ENCODE results near the gene GEMIN2.
"Not testable (repeated sequence)": the region's sequence is repeated elsewhere in the genome, so short reads cannot be mapped to it uniquely, and the experiment has no call there.

Gene GEMIN2

GRCh38 chr14:39114073-39114838 is at the start of gene GEMIN2:
TSS of gene GEMIN2 (plus strand) at chr14:39114323. CDS start at chr14:39114339, 16 bp downstream.
- Histone ChIP-seq H3K4me1 (ENCODE audit: control insufficient read depth in 2 of 2, insufficient read depth in 2 of 2, low read length in 2 of 2) (peaks cover 8 to 10% of the 10 kb centered on the region in 2 donors), H3K9ac (ENCODE audit: low read depth in 1 of 2, low read length in 2 of 2) (peak within 1 kb of the TSS; percentile 82 to 91), H3K36me3 (ENCODE audit: control insufficient read depth in 2 of 2, insufficient read depth in 2 of 2, low read length in 2 of 2) (peaks cover 4 to 12% of the 10 kb centered on the region in 2 donors), H3K4me3 (ENCODE audit: low read length in 2 of 2) (peak within 1 kb of the TSS; percentile 88 to 95), H3K9me3 (ENCODE audit: control insufficient read depth in 2 of 2, low read length in 2 of 2) (no peaks in the 10 kb centered on the region), H3K27ac (ENCODE audit: low read depth in 2 of 2, low read length in 2 of 2) (peak within 1 kb of the TSS; percentile 78 to 81), H3K27me3 (ENCODE audit: control insufficient read depth in 2 of 2, insufficient read depth in 2 of 2, low read length in 2 of 2) (no peaks in the 10 kb centered on the region)

- H3K9me3 ChIP-seq (ENCODE audit: control insufficient read depth in 2 of 2, low read length in 2 of 2); H3K4me1 ChIP-seq (ENCODE audit: control insufficient read depth in 2 of 2, insufficient read depth in 2 of 2, low read length in 2 of 2); H3K9ac ChIP-seq (ENCODE audit: low read depth in 1 of 2, low read length in 2 of 2); H3K4me3 ChIP-seq (ENCODE audit: low read length in 2 of 2); H3K27me3 ChIP-seq (ENCODE audit: control insufficient read depth in 2 of 2, insufficient read depth in 2 of 2, low read length in 2 of 2); H3K27ac ChIP-seq (ENCODE audit: low read depth in 2 of 2, low read length in 2 of 2): not testable (repeated sequence)
- peaks cover 19 to 39% of the 10 kb centered on the region in 2 donors for H3K36me3 ChIP-seq (ENCODE audit: control insufficient read depth in 2 of 2, insufficient read depth in 2 of 2, low read length in 2 of 2)
Measured at GRCh38 chr14:39069169-39069805, 44.8 kb upstream of the GEMIN2 start.

- H3K4me1 ChIP-seq (ENCODE audit: control insufficient read depth in 2 of 2, insufficient read depth in 2 of 2, low read length in 2 of 2): no peaks in the 10 kb centered on the region
- no peaks in the 10 kb centered on the region for H3K27me3 ChIP-seq (ENCODE audit: control insufficient read depth in 2 of 2, insufficient read depth in 2 of 2, low read length in 2 of 2)
- H3K9me3 ChIP-seq (ENCODE audit: control insufficient read depth in 2 of 2, low read length in 2 of 2): no peaks in the 10 kb centered on the region
- no peak overlapping the region for H3K27ac ChIP-seq (ENCODE audit: low read depth in 2 of 2, low read length in 2 of 2)
- H3K36me3 ChIP-seq (ENCODE audit: control insufficient read depth in 2 of 2, insufficient read depth in 2 of 2, low read length in 2 of 2): peaks cover 16 to 41% of the 10 kb centered on the region in 2 donors
- H3K4me3 ChIP-seq (ENCODE audit: low read length in 2 of 2): no peak overlapping the region
- no peak overlapping the region for H3K9ac ChIP-seq (ENCODE audit: low read depth in 1 of 2, low read length in 2 of 2)
Measured at GRCh38 chr14:39069923-39070322, 44.2 kb upstream of the GEMIN2 start.

- H3K27ac ChIP-seq (ENCODE audit: low read depth in 2 of 2, low read length in 2 of 2): no peak overlapping the region
- no peaks in the 10 kb centered on the region for H3K9me3 ChIP-seq (ENCODE audit: control insufficient read depth in 2 of 2, low read length in 2 of 2)
- no peak overlapping the region for H3K9ac ChIP-seq (ENCODE audit: low read depth in 1 of 2, low read length in 2 of 2)
- H3K36me3 ChIP-seq (ENCODE audit: control insufficient read depth in 2 of 2, insufficient read depth in 2 of 2, low read length in 2 of 2): peaks cover 21 to 47% of the 10 kb centered on the region in 2 donors
- no peaks in the 10 kb centered on the region for H3K4me1 ChIP-seq (ENCODE audit: control insufficient read depth in 2 of 2, insufficient read depth in 2 of 2, low read length in 2 of 2)
- no peak overlapping the region for H3K4me3 ChIP-seq (ENCODE audit: low read length in 2 of 2)
- no peaks in the 10 kb centered on the region for H3K27me3 ChIP-seq (ENCODE audit: control insufficient read depth in 2 of 2, insufficient read depth in 2 of 2, low read length in 2 of 2)
Measured at GRCh38 chr14:39071096-39071495, 43.0 kb upstream of the GEMIN2 start.

- H3K27me3 ChIP-seq (ENCODE audit: control insufficient read depth in 2 of 2, insufficient read depth in 2 of 2, low read length in 2 of 2): no peaks in the 10 kb centered on the region
- no peak overlapping the region for H3K9ac ChIP-seq (ENCODE audit: low read depth in 1 of 2, low read length in 2 of 2)
- peaks cover 44 to 54% of the 10 kb centered on the region in 2 donors for H3K36me3 ChIP-seq (ENCODE audit: control insufficient read depth in 2 of 2, insufficient read depth in 2 of 2, low read length in 2 of 2)
- H3K9me3 ChIP-seq (ENCODE audit: control insufficient read depth in 2 of 2, low read length in 2 of 2): no peaks in the 10 kb centered on the region
- H3K4me1 ChIP-seq (ENCODE audit: control insufficient read depth in 2 of 2, insufficient read depth in 2 of 2, low read length in 2 of 2): no peaks in the 10 kb centered on the region
- H3K4me3 ChIP-seq (ENCODE audit: low read length in 2 of 2): no peak overlapping the region
- no peak overlapping the region for H3K27ac ChIP-seq (ENCODE audit: low read depth in 2 of 2, low read length in 2 of 2)
Measured at GRCh38 chr14:39080886-39081285, 33.2 kb upstream of the GEMIN2 start.

- peaks cover 46 to 58% of the 10 kb centered on the region in 2 donors for H3K36me3 ChIP-seq (ENCODE audit: control insufficient read depth in 2 of 2, insufficient read depth in 2 of 2, low read length in 2 of 2)
- H3K4me1 ChIP-seq (ENCODE audit: control insufficient read depth in 2 of 2, insufficient read depth in 2 of 2, low read length in 2 of 2): no peaks in the 10 kb centered on the region
- no peak overlapping the region for H3K27ac ChIP-seq (ENCODE audit: low read depth in 2 of 2, low read length in 2 of 2)
- no peak overlapping the region for H3K4me3 ChIP-seq (ENCODE audit: low read length in 2 of 2)
- no peaks in the 10 kb centered on the region for H3K9me3 ChIP-seq (ENCODE audit: control insufficient read depth in 2 of 2, low read length in 2 of 2)
- H3K27me3 ChIP-seq (ENCODE audit: control insufficient read depth in 2 of 2, insufficient read depth in 2 of 2, low read length in 2 of 2): no peaks in the 10 kb centered on the region
- H3K9ac ChIP-seq (ENCODE audit: low read depth in 1 of 2, low read length in 2 of 2): no peak overlapping the region
Measured at GRCh38 chr14:39083127-39083526, 31.0 kb upstream of the GEMIN2 start.

GRCh38 chr14:39085933-39086332 is 28.2 kb upstream of the GEMIN2 start:
- H3K4me3 ChIP-seq (ENCODE audit: low read length in 2 of 2): no peak overlapping the region
- no peak overlapping the region for H3K27ac ChIP-seq (ENCODE audit: low read depth in 2 of 2, low read length in 2 of 2)
- no peak overlapping the region for H3K9ac ChIP-seq (ENCODE audit: low read depth in 1 of 2, low read length in 2 of 2)
- peaks cover 54 to 62% of the 10 kb centered on the region in 2 donors for H3K36me3 ChIP-seq (ENCODE audit: control insufficient read depth in 2 of 2, insufficient read depth in 2 of 2, low read length in 2 of 2)
- no peaks in the 10 kb centered on the region for H3K4me1 ChIP-seq (ENCODE audit: control insufficient read depth in 2 of 2, insufficient read depth in 2 of 2, low read length in 2 of 2)
- H3K9me3 ChIP-seq (ENCODE audit: control insufficient read depth in 2 of 2, low read length in 2 of 2): no peaks in the 10 kb centered on the region
- H3K27me3 ChIP-seq (ENCODE audit: control insufficient read depth in 2 of 2, insufficient read depth in 2 of 2, low read length in 2 of 2): no peaks in the 10 kb centered on the region

GRCh38 chr14:39087493-39087892 is 26.6 kb upstream of the GEMIN2 start:
- Histone ChIP-seq H3K4me3 (ENCODE audit: low read length in 2 of 2) (no peak overlapping the region), H3K4me1 (ENCODE audit: control insufficient read depth in 2 of 2, insufficient read depth in 2 of 2, low read length in 2 of 2) (no peaks in the 10 kb centered on the region), H3K9ac (ENCODE audit: low read depth in 1 of 2, low read length in 2 of 2) (no peak overlapping the region), H3K27me3 (ENCODE audit: control insufficient read depth in 2 of 2, insufficient read depth in 2 of 2, low read length in 2 of 2) (no peaks in the 10 kb centered on the region), H3K9me3 (ENCODE audit: control insufficient read depth in 2 of 2, low read length in 2 of 2) (no peaks in the 10 kb centered on the region), H3K36me3 (ENCODE audit: control insufficient read depth in 2 of 2, insufficient read depth in 2 of 2, low read length in 2 of 2) (peaks cover 52 to 63% of the 10 kb centered on the region in 2 donors), H3K27ac (ENCODE audit: low read depth in 2 of 2, low read length in 2 of 2) (no peak overlapping the region)

- Histone ChIP-seq H3K36me3 (ENCODE audit: control insufficient read depth in 2 of 2, insufficient read depth in 2 of 2, low read length in 2 of 2) (peaks cover 51 to 63% of the 10 kb centered on the region in 2 donors), H3K27ac (ENCODE audit: low read depth in 2 of 2, low read length in 2 of 2) (no peak overlapping the region), H3K9me3 (ENCODE audit: control insufficient read depth in 2 of 2, low read length in 2 of 2) (no peaks in the 10 kb centered on the region), H3K27me3 (ENCODE audit: control insufficient read depth in 2 of 2, insufficient read depth in 2 of 2, low read length in 2 of 2) (no peaks in the 10 kb centered on the region), H3K9ac (ENCODE audit: low read depth in 1 of 2, low read length in 2 of 2) (no peak overlapping the region), H3K4me3 (ENCODE audit: low read length in 2 of 2) (no peak overlapping the region), H3K4me1 (ENCODE audit: control insufficient read depth in 2 of 2, insufficient read depth in 2 of 2, low read length in 2 of 2) (no peaks in the 10 kb centered on the region)
Measured at GRCh38 chr14:39090548-39091111, 23.5 kb upstream of the GEMIN2 start.

GRCh38 chr14:39091716-39092115 is 22.4 kb upstream of the GEMIN2 start:
- H3K36me3 ChIP-seq (ENCODE audit: control insufficient read depth in 2 of 2, insufficient read depth in 2 of 2, low read length in 2 of 2): peaks cover 50 to 65% of the 10 kb centered on the region in 2 donors

More at GRCh38 chr14:39091716-39092115, 22.4 kb upstream of the GEMIN2 start:
- Histone ChIP-seq H3K4me3 (ENCODE audit: low read length in 2 of 2) (no peak overlapping the region), H3K9ac (ENCODE audit: low read depth in 1 of 2, low read length in 2 of 2) (no peak overlapping the region), H3K4me1 (ENCODE audit: control insufficient read depth in 2 of 2, insufficient read depth in 2 of 2, low read length in 2 of 2) (no peaks in the 10 kb centered on the region), H3K27me3 (ENCODE audit: control insufficient read depth in 2 of 2, insufficient read depth in 2 of 2, low read length in 2 of 2) (no peaks in the 10 kb centered on the region), H3K9me3 (ENCODE audit: control insufficient read depth in 2 of 2, low read length in 2 of 2) (no peaks in the 10 kb centered on the region), H3K27ac (ENCODE audit: low read depth in 2 of 2, low read length in 2 of 2) (no peak overlapping the region)

All from mucosa of rectum (tissue), 2 donors.